ENCODE measurements around the gene LMX1B. TPM values are rescaled to one million over a fixed set of nuclear protein-coding genes. Genes with fewer than 3 reads are reported as not detected.

The LMX1B gene
- total RNA-seq, 8 experiments from 2014 or later, result 0.05 to 3.2 (median 0.25) TPM; not detected in 2

DNA sequence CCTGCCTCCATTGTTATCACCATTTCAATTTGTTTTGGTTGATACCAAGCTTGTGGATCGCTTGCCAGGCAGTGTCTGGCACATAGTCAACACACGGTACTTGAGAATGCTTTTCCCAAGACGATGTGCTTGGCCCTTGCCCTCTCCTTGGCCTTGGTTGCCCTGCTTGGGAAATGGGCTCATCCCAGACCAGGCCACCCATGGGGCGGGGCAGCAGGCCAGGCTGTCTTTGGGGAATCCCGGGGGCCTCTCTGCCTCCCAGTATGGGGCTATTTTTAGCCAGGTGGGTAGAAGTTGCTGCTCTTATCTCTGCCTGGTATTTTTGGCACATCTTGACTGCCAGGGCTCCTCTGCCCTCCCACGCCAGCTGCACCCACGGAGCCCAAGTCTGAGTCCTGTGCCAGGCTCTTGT, 49.9 kb downstream of the LMX1B start:
- WGBS, 10 experiments, result 44 to 100% (median 83%) methylated on average over 1 to 5 of the region's 7 CpGs; no CpG with 5 or more reads in 4 of the 10 experiments
- H3K4me1 ChIP-seq (replicated peaks in 1 of 2), result peaks cover 15 to 31% of the 10 kb centered on the region in 2 donors

DNA sequence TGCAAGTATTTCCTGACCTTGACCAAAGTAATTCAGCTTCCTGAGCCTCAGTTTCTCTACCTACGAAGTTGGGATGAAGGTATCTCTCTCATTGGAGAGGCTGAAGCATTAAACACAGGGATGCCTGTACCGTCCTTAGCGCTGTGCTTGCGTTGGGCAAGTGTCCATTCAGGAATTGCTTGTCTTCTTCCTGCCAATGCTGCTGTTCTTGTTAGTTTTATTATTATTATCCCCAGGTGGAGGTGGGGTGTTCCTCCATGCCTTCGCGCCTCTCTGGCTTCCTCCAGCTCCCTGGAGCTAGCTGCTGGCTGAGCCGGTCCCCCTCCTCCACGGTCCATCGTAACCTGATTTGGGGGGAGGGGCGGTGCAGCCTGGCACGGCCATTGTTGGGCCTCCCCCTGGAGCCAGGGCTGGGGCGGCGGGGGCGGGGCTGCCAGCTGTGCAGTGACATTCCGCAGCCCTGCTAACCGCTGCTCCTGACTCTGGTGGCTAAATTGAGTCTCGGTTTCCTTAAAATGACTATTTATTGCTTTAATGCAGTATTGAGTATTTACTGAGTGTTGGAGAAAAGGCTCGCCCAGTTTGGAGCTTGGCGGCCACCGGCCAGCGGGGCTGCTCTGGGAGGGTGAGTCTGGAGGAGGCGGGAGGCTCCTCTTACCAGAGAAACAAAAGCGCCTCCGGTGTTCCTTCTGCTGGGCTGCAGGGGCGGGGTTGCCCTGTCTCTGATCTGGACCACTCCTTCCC, 51.3 kb downstream of the LMX1B start:
- Histone ChIP-seq H3K27ac (no peak overlapping the region), H3K4me3 (no peak overlapping the region), H3K4me1 (replicated peaks in 1 of 2) (peaks cover 8 to 23% of the 10 kb centered on the region in 2 donors)
- peak; percentile 48 to 89 (median 74) for ATAC-seq (replicated peaks in 6 of 8)
- 0 to 100% (median 41%) methylated on average over 1 to 2 of the region's 25 CpGs; no CpG with 5 or more reads in 3 of the 10 experiments for WGBS, 10 experiments
- in situ Hi-C loops (cut with MboI; ENCODE audit: low pct_unique_long_range_greater_than_20kb in 2 of 9, low sequenced_read_pairs in 9 of 9, unreplicated experiment in 9 of 9), result no loop called here

More for the DNA sequence above, 49.9 kb downstream of the LMX1B start:
- in situ Hi-C loops (cut with MboI; ENCODE audit: low pct_unique_long_range_greater_than_20kb in 2 of 9, low sequenced_read_pairs in 9 of 9, unreplicated experiment in 9 of 9), result no loop called here
- Histone ChIP-seq H3K27ac (no peak overlapping the region), H3K4me3 (no peak overlapping the region)
- no peak for ATAC-seq (replicated peaks in 6 of 8)

- 0% methylated on average over 2 of the region's 15 CpGs; no CpG with 5 or more reads in 9 of the 10 experiments for WGBS, 10 experiments
- no peak overlapping the region for H3K4me3 ChIP-seq
- H3K4me1 ChIP-seq (replicated peaks in 1 of 2), result peaks cover 8 to 25% of the 10 kb centered on the region in 2 donors
- in situ Hi-C loops (cut with MboI; ENCODE audit: low pct_unique_long_range_greater_than_20kb in 2 of 9, low sequenced_read_pairs in 9 of 9, unreplicated experiment in 9 of 9), result no loop called here
- peak in 5 of 8 experiments; percentile 9 to 49 (median 15) for ATAC-seq (replicated peaks in 6 of 8)
- no peak overlapping the region for H3K27ac ChIP-seq
These were observed 51.9 kb downstream of the LMX1B start for GRCh38 chr9:126665644-126666035.

DNA sequence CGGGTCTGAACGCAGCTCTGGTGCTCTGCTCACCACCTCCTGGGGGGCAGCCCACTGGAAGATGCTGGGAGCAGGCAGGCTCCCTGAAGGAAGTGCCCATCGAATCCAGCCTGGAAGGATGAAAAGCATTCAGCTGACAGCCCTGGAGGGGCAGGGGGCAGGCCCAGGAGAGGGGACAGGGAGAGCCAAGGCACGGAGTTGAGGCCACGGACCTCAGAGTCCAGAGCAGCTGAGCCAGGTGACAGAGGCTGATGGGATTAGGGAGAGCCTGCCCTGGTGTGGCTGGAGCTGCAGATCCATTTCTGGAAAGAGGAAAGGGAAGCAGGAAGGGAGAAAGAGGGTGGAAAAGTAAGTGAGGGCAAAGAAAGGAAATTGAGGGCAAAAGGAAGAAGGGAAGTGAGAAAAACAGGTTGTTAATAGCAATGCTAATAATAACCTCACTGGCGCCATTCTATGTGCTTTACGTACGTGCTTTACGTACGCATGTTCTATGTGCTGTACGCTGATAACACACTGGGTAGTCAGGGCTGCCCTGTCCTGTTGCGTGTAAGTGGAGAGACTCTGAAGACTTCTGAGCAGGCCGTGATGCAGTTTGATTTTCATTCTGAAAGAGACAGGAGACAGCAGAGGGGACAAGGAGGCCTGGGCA, 52.6 kb downstream of the LMX1B start:
- peaks cover 13 to 31% of the 10 kb centered on the region in 2 donors for H3K4me1 ChIP-seq (replicated peaks in 1 of 2)
- in situ Hi-C loops (cut with MboI; ENCODE audit: low pct_unique_long_range_greater_than_20kb in 2 of 9, low sequenced_read_pairs in 9 of 9, unreplicated experiment in 9 of 9), result no loop called here

GRCh38 chr9:126667190-126668055, 53.7 kb downstream of the LMX1B start:
- 31 to 81% (median 61%) methylated on average over 1 to 11 of the region's 15 CpGs; no CpG with 5 or more reads in 2 of the 10 experiments for WGBS, 10 experiments
- ATAC-seq (replicated peaks in 6 of 8), result peak in 4 of 8 experiments; percentile 6 to 53 (median 30)
- Histone ChIP-seq H3K4me3 (no peak overlapping the region), H3K27ac (no peak overlapping the region), H3K4me1 (replicated peaks in 1 of 2) (peaks cover 20 to 34% of the 10 kb centered on the region in 2 donors)
- in situ Hi-C loops (cut with MboI; ENCODE audit: low pct_unique_long_range_greater_than_20kb in 2 of 9, low sequenced_read_pairs in 9 of 9, unreplicated experiment in 9 of 9), result no loop called here

More for the DNA sequence above, 52.6 kb downstream of the LMX1B start:
- Histone ChIP-seq H3K4me3 (no peak overlapping the region), H3K27ac (no peak overlapping the region)
- no peak for ATAC-seq (replicated peaks in 6 of 8)
- 40 to 97% (median 79%) methylated on average over 1 to 12 of the region's 13 CpGs; no CpG with 5 or more reads in 3 of the 10 experiments for WGBS, 10 experiments

- 36 to 43% (median 40%) methylated on average over 1 to 2 of the region's 3 CpGs; no CpG with 5 or more reads in 7 of the 10 experiments for WGBS, 10 experiments
- in situ Hi-C loops (cut with MboI; ENCODE audit: low pct_unique_long_range_greater_than_20kb in 2 of 9, low sequenced_read_pairs in 9 of 9, unreplicated experiment in 9 of 9), result no loop called here
- H3K4me1 ChIP-seq (replicated peaks in 1 of 2), result peaks cover 20 to 37% of the 10 kb centered on the region in 2 donors
- ATAC-seq (replicated peaks in 6 of 8), result no peak
- H3K27ac ChIP-seq, result no peak overlapping the region
- no peak overlapping the region for H3K4me3 ChIP-seq
These were observed 54.3 kb downstream of the LMX1B start for GRCh38 chr9:126668058-126668457.

- in situ Hi-C loops (cut with MboI; ENCODE audit: low pct_unique_long_range_greater_than_20kb in 2 of 9, low sequenced_read_pairs in 9 of 9, unreplicated experiment in 9 of 9), result no loop called here
- ATAC-seq (replicated peaks in 6 of 8), result no peak
- Histone ChIP-seq H3K4me1 (replicated peaks in 1 of 2) (peaks cover 20 to 41% of the 10 kb centered on the region in 2 donors), H3K27ac (no peak overlapping the region), H3K4me3 (no peak overlapping the region)
- 30 to 85% (median 49%) methylated on average over 1 to 8 of the region's 14 CpGs; no CpG with 5 or more reads in 5 of the 10 experiments for WGBS, 10 experiments
These were observed 55.4 kb downstream of the LMX1B start for GRCh38 chr9:126669108-126669507.

- no peak overlapping the region for H3K27ac ChIP-seq
- 74 to 100% (median 89%) methylated on average over 1 to 8 of the region's 12 CpGs; no CpG with 5 or more reads in 4 of the 10 experiments for whole genome bisulfite sequencing, 10 experiments
- in situ Hi-C loops (cut with MboI; ENCODE audit: low pct_unique_long_range_greater_than_20kb in 2 of 9, low sequenced_read_pairs in 9 of 9, unreplicated experiment in 9 of 9), result no loop called here
- peaks cover 14 to 34% of the 10 kb centered on the region in 2 donors for H3K4me1 ChIP-seq (replicated peaks in 1 of 2)
- H3K4me3 ChIP-seq, result no peak overlapping the region
- no peak for ATAC-seq (replicated peaks in 6 of 8)
These were observed 56.5 kb downstream of the LMX1B start for GRCh38 chr9:126670270-126670669.

DNA sequence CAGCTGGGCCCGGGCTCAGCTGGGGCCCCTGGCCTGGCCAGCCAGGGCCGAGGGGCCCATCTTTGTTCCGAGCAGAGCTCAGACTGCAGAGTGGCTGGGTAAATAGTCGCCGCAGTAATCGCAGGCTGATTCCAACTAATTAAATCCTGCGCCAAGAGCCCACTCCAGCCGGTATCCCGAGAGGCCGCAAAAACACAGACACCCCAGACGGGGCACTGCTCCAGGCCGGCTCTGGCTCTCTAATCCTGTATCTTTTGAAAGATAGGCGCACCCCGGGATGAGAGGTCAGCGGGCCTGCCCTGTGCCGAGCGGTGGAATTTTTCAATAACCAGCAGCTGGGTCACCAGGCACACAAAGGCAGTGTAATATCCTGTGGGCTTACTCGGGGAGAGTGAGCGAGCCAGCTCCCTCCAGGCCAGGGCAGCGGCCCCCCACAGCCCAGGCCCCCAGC, 57.7 kb downstream of the LMX1B start:
- no peak overlapping the region for H3K4me3 ChIP-seq
- peak in 6 of 8 experiments; percentile 45 to 69 (median 58) for ATAC-seq (replicated peaks in 6 of 8)
- peaks cover 13 to 30% of the 10 kb centered on the region in 2 donors for H3K4me1 ChIP-seq (replicated peaks in 1 of 2)
- whole genome bisulfite sequencing, 10 experiments, result 0 to 20% (median 9%) methylated on average over 1 to 11 of the region's 20 CpGs; no CpG with 5 or more reads in 7 of the 10 experiments
- in situ Hi-C loops (cut with MboI; ENCODE audit: low pct_unique_long_range_greater_than_20kb in 2 of 9, low sequenced_read_pairs in 9 of 9, unreplicated experiment in 9 of 9), result no loop called here
- no peak overlapping the region for H3K27ac ChIP-seq

DNA sequence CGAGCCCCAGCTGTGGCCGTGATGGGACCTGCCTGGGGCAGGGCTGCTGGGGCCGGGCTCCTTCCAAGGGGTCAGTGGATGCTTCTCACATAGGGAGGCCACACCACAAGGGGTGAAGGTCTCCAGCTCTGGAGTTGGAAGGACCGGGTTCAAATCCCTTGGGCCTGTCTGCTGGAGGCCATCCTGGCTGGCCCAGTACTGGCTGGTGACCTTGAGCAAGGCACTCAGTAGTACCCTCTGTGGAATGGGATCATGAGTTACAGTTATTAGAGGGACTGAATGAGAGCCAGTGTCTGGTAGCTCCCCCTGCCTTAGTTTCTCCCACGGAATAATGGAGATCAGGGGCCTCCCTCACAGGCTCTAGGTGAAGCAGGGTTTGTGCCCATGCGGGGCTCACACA, 58.3 kb downstream of the LMX1B start:
- Histone ChIP-seq H3K4me1 (replicated peaks in 1 of 2) (peaks cover 13 to 34% of the 10 kb centered on the region in 2 donors), H3K27ac (no peak overlapping the region), H3K4me3 (no peak overlapping the region)
- WGBS, 10 experiments, result 14 to 100% (median 41%) methylated on average over 1 to 3 of the region's 6 CpGs; no CpG with 5 or more reads in 5 of the 10 experiments
- in situ Hi-C loops (cut with MboI; ENCODE audit: low pct_unique_long_range_greater_than_20kb in 2 of 9, low sequenced_read_pairs in 9 of 9, unreplicated experiment in 9 of 9), result no loop called here
- peak in 1 of 8 experiments; percentile 15 for ATAC-seq (replicated peaks in 6 of 8)

DNA sequence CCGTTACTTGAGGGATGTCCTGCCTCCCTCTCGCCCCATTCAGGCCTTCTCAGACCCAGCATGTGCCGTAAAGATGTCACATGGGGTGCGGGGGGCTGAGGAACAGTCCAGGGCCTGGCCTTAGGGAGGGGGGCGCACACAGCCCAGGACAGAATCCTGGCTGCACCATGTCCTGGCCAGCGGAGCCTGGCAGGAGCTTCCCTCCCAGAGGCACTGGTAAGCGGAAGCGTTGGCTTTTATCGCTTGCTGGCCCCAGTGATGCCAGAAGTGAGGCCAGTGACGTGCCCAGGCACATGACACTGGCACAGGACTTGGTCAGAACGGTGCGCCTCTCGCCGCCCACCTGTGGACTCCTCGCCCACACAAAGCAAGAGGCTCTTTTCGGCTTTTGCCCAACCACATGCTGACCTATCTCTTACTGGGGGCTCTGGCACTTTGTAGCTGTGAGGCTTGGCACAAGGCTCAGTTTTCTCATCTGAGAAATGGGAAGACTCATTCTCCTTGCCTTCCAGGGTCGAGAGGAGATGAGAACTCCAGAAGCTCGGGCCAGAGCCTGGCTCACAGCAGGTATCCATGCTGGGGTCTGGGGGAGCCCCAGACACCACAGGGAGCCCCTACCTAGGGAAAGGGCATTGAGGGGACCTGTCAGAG, 59.0 kb downstream of the LMX1B start:
- in situ Hi-C loops (cut with MboI; ENCODE audit: low pct_unique_long_range_greater_than_20kb in 2 of 9, low sequenced_read_pairs in 9 of 9, unreplicated experiment in 9 of 9), result no loop called here
- no peak overlapping the region for H3K4me3 ChIP-seq
- H3K27ac ChIP-seq, result no peak overlapping the region
- peak in 1 of 8 experiments; percentile 19 for ATAC-seq (replicated peaks in 6 of 8)
- 8 to 75% (median 61%) methylated on average over 1 to 10 of the region's 18 CpGs; no CpG with 5 or more reads in 3 of the 10 experiments for WGBS, 10 experiments
- H3K4me1 ChIP-seq (replicated peaks in 1 of 2), result peaks cover 11 to 34% of the 10 kb centered on the region in 2 donors
